CD4-positive, alpha-beta T cell treated with Interleukin-10 for 1 hour (primary cell): ENCODE data around the gene VSIG10L2.

Experiments
- DNase-seq: peaks from one replicate; pipeline ENCODE4 v3.0.0-alpha.2; 2020

VSIG10L2 gene

GRCh38 chr11:125948278-125949051, 2.6 kb downstream of the VSIG10L2 start:
- no peak for DNase-seq

DNA sequence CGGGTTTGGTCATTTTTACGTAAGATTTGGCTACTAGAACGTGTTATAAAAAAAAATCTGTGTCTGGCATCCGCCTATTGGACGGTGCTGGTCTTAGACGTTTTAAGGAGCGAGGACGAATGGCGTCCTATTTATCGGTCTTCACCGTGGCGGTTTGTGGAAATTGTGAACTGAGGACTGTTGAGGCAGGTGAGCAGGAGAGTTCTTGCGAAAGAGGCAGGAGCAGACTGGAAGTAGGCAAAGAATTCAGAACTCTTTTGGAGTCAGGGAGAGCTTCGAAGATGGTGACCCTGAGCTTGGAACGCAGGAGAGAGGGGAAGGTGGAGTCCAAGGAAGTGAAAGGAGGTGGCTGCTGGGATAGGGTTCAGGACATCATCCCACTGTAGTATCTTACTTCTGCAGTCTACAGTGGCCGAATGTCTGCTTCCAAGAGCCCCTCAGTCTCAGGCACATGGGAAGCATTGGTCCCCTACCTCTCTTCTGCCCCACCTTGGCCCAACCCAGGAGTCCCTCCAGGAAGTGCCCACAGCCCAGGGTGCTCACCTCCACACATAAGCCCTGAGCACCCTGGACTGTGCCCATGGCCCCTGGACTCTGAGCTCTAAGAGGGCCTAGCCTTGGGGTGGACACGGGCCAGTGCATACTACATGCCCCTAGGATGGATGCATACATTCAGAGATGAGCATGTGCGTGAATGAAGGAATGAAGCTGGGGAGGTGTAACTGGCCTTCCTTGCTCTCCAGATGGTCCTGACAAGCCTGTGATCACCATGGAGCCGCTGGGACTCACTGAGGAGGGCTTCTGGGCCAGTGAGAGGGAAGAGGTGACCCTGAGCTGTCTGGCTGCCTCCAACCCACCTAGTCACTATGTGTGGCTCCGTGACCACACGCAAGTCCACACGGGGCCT, 3.7 kb downstream of the VSIG10L2 start:
- no peak for DNase-seq

DNA sequence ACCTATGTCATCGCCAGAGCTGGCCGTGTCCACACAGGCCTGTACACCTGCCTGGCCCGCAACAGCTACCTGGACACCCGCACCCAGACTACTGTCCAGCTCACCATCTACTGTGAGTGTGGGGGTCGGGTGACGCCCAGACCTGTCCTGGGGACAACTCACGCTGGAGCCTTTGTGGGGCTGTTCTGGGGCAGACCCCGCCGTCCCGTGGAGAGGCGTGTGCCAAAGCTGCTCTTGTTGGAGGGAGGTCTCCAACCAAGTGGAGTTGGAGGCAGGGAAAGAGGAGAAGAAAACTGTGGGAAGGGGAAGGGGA, 4.3 kb downstream of the VSIG10L2 start:
- DNase-seq: no peak

DNA sequence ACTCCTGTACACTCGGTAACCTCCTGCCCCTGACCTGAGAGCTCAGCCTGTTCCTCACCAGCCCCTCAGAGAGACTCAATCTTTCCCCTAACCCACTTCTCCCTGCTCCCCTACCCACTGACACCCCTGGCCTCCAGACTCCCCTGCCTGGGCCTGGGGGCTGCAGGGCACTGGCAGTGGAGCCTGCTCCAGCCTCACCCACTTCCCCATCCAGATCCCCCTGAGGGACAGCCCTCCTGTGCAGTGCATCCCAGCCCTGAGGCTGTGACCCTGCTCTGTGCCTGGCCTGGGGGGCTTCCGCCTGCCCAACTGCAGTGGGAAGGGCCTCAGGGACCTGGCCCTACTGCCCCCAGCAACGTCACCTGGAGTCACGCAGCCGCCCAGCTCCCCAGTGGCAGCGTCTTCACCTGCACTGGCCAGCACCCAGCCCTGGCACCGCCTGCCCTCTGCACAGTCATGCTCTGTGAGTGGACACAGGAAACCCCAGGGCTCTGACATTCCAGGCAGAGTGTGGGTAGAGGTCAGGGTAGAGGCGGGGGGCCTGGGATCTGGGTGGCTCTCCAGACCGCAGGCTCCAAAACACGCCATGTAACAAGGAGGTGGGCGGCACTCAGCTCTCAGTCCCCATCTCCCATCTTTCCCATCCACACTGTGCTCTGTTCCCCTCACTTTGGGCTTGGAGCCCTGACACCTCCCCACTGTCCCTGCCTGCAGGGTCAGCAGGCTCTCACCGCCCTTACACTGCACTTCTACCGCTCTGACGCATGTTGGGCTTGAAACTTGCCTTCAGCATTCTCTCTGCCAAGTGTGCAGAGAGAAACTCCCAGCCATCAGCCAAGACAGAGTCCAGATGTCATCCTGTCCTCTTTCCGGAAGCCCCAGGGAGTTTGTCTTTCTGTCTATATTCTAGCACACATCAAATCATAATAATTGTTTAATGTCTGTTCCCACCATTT, 5.1 kb downstream of the VSIG10L2 start:
- DNase-seq: no peak

DNA sequence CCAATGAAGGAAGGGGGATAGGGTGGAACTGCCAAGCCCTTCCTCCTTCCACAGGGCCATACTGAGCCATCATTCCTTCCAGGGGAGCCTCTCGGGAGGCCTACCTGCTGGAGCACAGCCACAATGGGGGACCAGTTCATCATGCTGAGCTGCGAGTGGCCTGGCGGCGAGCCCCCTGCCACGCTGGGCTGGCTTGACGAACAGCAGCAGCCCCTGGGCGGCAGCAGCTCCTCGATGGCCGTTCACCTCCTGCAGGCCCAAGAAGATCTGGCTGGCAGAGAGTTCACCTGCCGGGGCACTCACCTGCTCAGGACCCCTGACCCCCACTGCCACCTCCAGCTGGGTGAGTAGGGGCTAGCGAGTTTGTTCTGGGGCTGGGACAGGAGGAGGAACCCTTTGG, 5.9 kb downstream of the VSIG10L2 start:
- no peak for DNase-seq

DNA sequence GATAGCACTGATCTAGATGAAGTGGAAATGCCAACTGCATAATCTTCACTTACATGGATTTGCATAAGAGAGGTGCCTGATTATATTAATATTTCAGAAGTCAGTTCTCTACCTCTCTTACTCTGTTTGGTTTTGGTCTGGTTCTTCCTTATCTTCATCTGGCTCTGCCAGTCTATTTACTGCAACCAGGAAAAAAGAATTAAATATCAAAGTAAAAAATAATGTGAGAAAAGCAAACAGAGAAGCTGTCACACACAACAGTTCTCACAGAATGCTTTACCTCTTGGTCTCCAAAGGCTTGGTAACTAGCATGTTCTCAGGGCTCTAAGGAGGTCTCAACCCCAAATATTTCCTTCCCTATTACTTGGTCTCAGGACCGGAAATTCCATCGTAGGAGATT, 6.7 kb downstream of the VSIG10L2 start:
- DNase-seq: no peak

DNA sequence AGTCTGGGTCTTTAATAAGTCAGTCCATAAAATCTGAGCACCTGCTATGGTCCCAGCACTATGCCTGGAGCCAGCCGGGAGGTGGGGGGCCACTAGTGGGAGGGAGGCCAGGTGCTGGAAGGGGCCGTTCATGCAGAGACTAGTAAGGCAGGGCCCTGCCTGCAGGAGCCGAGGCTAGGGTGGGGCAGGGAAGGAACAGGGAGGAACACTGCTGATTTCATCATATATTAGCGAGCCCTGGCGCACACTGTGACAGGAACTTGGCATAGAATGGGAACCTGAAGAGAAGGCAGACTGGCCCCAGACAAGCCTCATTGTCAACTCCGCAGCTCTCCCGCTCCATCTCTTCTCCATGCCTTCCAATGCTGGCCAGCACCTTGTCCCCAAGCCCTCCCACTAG, 7.1 kb downstream of the VSIG10L2 start:
- DNase-seq: no peak

DNA sequence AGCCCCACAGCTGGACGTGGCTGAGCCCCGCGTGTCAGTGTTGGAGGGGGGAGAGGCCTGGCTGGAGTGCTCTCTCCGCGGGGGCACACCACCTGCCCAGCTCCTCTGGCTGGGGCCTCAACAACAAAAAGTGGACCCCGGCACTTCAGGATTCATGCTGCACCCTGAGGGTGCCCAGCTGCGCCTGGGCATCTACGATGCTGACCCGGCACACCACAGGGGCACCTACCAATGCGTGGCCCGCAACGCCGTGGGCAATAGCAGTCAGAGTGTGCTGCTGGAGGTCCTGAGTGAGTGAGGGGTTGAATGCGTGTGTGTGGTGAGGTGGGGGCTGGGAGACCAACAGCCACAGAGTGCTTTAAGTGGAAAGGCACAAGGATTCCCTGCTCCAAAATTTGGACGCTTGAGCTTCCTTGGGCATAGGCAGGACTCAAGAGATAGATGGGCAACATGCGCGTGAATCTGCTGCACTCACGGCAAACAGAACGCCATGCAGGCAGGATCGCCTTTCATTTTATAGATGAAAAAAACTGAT, 7.6 kb downstream of the VSIG10L2 start:
- DNase-seq: no peak

DNA sequence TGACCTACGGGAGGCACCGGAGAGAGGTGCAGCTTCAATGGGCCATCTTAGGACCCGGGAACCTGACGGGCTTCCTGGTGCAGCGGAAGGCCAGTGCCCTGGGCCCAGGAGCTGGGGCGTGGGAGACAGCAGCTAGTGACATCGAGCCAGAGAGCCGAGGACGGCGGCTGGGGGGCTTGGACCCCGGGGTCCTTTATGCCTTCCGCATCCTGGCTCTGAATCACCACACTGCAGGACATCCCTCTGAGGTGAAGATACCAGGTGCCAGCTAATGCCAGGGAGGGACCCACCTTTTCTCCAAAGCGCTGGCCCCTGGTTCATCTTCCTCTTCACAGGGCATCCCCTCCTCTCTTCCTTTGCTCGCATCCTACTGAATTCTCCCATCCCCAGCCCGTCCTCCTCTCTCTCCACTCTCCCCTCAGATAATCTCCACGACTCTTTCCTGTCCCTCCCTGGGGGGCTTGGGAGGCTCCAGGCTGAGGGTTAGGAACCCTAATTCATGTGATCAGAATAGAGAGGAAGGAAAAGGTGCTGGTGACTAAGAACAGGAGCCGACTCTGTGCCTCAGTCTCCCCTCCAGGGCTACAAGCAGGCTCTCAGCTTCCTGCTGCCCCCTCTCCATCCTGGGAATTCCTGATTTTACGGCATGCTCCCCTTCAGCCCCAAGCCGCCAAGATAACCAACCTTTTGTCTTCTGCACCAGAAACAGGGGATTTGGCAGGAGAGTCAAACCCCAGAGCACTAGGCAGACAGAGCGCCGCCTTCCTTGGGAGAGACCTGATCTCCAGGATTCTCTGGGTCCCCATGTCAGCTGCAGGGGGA, 8.5 kb downstream of the VSIG10L2 start:
- DNase-seq: no peak

DNA sequence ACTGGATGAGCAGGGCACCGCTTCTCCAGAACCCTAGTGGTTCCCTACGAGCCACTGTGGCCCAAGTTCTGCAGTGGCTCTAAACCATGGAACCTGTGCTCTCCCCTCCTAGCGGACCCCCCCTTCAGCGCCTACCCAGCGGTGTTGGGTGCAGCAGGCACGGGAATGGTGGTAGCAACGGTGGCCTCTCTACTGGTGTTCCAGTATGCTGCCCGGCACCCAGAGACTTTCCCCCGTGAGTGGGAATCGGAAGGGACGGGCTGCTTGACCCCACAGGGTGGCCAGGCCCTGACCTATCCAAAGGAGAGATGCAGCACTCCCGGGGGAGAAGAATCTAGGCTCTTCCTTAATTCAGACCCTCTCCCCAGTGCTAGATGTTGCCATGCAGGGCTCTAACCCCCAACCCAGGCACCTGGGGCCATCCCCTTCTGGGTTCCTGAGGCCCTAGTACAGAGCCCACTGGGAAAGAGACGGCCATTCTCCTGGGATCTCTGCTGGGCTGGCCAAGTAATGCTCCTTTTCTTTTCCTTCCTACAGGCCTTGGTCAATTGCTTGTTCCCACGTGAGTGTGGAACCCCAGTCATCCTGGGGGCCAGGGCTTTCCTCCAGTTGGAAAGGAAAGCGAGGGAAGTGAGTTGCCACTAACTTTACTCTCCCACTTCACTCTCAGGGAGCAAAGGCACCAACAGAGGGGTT, 9.2 kb downstream of the VSIG10L2 start:
- no peak for DNase-seq

GRCh38 chr11:125955856-125956255, 10.0 kb downstream of the VSIG10L2 start:
- DNase-seq: no peak

DNA sequence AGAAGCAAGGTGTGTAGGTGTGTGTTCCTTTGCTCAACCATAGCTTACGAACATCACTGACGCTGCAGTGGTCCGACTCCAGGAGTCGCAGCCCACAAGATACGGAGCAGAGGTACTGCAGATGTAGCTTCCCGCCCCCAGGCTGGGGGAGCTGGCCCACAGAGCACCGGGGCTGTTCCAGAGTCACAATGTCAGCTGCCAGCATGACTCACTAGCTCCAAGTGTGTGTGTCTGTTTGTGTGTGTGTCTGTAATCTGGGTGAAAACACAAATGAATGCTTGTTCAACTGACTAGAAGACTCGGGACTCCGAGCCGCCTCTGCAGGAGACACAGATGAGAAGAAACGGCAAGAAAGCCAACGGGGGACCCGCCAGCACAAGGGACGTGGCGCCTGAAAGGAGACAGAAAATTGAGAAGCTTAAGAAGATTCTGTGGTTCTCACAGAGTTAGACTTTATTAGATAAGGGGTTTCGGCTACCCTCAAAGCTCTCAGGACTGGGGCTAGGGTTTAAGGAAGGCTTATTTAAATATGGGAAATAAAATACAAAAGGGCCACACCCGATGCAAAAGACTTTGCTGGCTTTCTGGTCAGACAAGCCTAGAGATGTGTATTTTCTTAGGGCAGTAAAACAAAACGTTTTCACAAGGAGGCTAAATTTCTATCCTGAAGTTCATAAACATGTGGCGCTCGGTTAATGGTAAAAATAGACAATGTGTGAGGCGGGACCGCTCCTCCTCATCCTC, 10.7 kb downstream of the VSIG10L2 start:
- DNase-seq: no peak

GRCh38 chr11:125957618-125958332, 11.9 kb downstream of the VSIG10L2 start:
- no peak for DNase-seq

DNA sequence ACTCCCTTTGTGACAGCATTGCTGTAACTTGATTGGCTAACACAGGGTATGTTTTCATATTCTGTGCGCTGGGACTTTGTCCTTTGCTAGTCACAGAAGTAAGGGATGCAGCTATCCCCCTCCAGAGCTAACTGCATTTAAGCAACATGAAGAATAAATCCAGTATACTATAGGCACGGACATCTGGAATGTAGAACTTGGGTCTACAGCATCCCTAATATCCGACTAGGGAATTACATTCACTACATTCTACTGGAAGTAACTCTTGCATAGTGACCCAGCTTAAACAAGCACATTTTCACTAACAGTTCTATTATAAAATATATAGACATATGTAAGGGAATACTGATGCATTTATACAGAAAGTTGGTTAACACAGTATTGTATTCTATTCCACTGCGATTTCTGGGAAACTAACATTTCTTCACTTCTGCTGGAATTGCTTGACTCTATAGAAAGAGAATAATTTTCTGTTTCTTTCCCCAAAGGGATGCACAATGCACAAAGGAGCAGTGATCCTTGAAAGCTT, 13.1 kb downstream of the VSIG10L2 start:
- no peak for DNase-seq

DNA sequence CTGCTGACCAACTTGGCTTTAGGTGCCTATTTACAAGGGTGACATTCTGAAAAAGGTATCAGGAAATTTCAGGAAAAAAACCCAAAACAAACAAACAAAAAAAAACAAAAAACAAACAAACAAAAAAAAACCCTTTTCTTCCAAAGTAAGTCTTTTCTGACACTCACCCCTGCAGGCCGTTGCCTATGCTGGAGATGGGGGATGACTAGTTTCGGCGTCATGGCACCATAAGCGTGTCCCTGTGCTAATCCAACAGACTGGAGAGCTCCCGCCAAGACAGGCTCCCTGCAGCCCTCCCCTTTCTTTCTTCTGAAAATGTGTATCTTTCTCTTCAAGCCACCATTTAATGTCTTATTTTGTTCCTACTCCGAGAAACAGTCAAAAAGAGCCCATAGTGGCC, 13.7 kb downstream of the VSIG10L2 start:
- DNase-seq: no peak

DNA sequence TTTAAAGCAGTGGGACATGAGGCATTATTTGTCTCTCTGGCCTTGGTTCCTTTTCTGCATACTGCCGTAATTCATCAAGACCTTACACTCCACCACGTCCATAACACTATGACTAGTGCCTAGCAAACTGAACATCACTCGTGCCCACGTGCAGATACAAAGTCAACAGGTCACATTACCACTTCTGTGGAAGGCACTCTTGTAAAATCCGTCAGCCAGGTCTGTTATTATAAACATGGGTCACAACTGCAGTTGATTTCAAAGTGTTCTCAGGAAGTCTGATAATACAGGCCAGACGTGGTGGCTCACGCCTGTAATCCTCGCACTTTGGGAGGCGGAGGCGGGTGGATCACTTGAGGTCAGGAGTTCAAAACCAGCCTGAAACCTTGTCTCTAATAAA, 14.1 kb downstream of the VSIG10L2 start:
- DNase-seq: no peak

DNA sequence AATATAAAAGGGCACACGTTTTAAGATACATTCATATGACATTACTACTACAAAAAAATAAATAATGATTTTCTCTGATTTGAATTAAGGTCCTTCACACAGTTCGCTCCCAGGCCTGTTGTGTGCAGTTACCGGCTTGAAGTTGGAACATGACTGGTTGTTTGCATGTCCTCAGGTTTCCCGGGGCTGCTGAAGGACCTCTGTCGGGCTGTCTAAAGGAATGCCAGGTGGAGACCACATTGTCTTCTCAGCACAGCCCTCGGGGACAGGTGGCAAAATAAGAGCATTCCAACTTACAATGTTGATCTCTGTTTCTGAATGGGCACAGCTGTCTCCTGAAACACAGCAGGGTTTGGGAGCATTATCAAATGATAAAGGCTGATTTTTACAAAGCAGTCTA, 14.9 kb downstream of the VSIG10L2 start:
- DNase-seq: no peak

- no peak for DNase-seq
Measured at GRCh38 chr11:125967515-125967914, 21.7 kb downstream of the VSIG10L2 start.

GRCh38 chr11:125968354-125968753, 22.5 kb downstream of the VSIG10L2 start:
- no peak for DNase-seq

DNA sequence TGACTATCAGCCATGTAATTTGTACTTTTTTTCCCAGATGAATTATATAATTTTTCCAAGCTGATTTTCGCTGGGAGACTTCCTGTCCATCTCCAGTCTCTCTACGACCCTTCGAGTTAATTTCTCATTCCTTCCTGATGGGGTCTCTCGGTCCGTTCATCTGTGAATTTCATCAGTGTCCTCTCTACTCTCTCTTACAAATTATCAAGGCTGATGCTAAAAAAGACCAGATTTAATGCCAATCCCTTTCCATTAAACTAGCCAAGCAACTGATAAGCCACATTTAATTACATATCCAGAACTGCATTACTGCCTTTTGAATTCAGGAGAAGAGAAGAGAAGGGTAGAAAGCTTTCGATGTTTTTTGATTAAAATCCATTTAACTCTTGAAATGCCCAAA, 25.8 kb downstream of the VSIG10L2 start:
- DNase-seq: no peak
